Measurements from ENCODE around the gene HBEGF.

DNA sequence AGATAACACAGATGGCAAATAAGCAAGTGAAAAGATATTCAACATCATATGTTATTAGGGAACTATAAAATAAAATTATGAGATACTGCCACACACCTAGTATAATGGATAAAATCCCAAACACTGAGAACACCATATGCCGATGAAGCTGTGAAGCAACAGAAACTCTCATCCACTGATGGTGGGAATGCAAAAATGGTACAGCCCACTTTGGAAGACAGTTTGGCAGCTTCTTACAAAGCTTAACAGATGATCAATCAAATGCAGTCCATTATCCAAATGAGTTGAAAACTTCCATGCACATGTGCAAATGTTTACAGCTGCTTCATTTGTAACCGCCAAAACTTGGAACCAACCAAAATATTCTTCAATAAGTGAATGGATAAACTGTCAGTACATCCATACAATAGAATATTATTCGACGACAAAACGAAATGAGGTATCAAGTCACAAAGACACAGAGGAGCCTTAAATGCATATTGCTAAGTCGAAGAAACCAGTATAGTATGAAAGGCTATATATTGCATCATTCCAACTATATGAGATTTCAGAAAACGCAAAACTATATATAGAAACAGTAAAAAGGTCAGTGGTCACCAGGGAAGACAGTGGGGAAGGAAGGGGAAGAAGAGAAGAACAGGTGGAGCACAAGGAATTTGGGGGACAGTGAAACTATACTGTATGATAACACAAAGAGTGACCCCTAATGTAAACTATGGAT is 58.4 kb downstream of the HBEGF start:
- TF ChIP-seq, protein P1, sequence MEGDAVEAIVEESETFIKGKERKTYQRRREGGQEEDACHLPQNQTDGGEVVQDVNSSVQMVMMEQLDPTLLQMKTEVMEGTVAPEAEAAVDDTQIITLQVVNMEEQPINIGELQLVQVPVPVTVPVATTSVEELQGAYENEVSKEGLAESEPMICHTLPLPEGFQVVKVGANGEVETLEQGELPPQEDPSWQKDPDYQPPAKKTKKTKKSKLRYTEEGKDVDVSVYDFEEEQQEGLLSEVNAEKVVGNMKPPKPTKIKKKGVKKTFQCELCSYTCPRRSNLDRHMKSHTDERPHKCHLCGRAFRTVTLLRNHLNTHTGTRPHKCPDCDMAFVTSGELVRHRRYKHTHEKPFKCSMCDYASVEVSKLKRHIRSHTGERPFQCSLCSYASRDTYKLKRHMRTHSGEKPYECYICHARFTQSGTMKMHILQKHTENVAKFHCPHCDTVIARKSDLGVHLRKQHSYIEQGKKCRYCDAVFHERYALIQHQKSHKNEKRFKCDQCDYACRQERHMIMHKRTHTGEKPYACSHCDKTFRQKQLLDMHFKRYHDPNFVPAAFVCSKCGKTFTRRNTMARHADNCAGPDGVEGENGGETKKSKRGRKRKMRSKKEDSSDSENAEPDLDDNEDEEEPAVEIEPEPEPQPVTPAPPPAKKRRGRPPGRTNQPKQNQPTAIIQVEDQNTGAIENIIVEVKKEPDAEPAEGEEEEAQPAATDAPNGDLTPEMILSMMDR (IDR thresholded peaks at IDR 0.05) = no peak
- no peak for TF ChIP-seq POLR2A (IDR thresholded peaks at IDR 0.05)
